GM18870 (cell line): ENCODE results near the gene ADAMTS16.
"Not testable (repeated sequence)": the region's sequence is repeated elsewhere in the genome, so short reads cannot be mapped to it uniquely, and the experiment has no call there.

Experiments used
- ATAC-seq: cut with Tn5 transposase; IDR thresholded peaks from one replicate; pipeline ENCODE4 v1.9.1; 2021; ENCODE audit warnings: moderate library complexity; ENCODE audit not compliant: unreplicated experiment

The ADAMTS16 gene

GRCh38 chr5:5139777-5140478, at the start of gene ADAMTS16:
Gene ADAMTS16, plus strand, starts transcription at chr5:5140330. Its CDS starts 138 bp downstream, at chr5:5140468.
- ATAC-seq: no peak

- ATAC-seq: no peak
Measured at GRCh38 chr5:5092149-5092548, 48.0 kb upstream of the ADAMTS16 start.

- no peak for ATAC-seq
Measured at GRCh38 chr5:5100635-5101034, 39.5 kb upstream of the ADAMTS16 start.

- ATAC-seq: no peak
Measured at GRCh38 chr5:5101676-5102075, 38.5 kb upstream of the ADAMTS16 start.

- ATAC-seq: no peak
Measured at GRCh38 chr5:5103245-5103644, 36.9 kb upstream of the ADAMTS16 start.

GRCh38 chr5:5104550-5104949, 35.6 kb upstream of the ADAMTS16 start:
- no peak for ATAC-seq

GRCh38 chr5:5105531-5105930, 34.6 kb upstream of the ADAMTS16 start:
- ATAC-seq: no peak

GRCh38 chr5:5116956-5117355, 23.2 kb upstream of the ADAMTS16 start:
- ATAC-seq: peak; percentile 98

- ATAC-seq: no peak
Measured at GRCh38 chr5:5122776-5123175, 17.4 kb upstream of the ADAMTS16 start.

- no peak for ATAC-seq
Measured at GRCh38 chr5:5124231-5124630, 15.9 kb upstream of the ADAMTS16 start.

GRCh38 chr5:5126444-5126843, 13.7 kb upstream of the ADAMTS16 start:
- ATAC-seq: no peak

- no peak for ATAC-seq
Measured at GRCh38 chr5:5128766-5129165, 11.4 kb upstream of the ADAMTS16 start.

- ATAC-seq: no peak
Measured at GRCh38 chr5:5132234-5132633, 7.9 kb upstream of the ADAMTS16 start.

GRCh38 chr5:5132693-5133295, 7.3 kb upstream of the ADAMTS16 start:
- ATAC-seq: no peak

- ATAC-seq: no peak
Measured at GRCh38 chr5:5134107-5134506, 6.0 kb upstream of the ADAMTS16 start.

GRCh38 chr5:5135957-5136676, 4.0 kb upstream of the ADAMTS16 start:
- ATAC-seq: no peak

GRCh38 chr5:5137851-5138250, 2.3 kb upstream of the ADAMTS16 start:
- not testable (repeated sequence) for ATAC-seq

GRCh38 chr5:5139336-5139776, 774 bp upstream of the ADAMTS16 start:
- no peak for ATAC-seq

GRCh38 chr5:5140479-5141338, 579 bp downstream of the ADAMTS16 start:
- ATAC-seq: no peak

GRCh38 chr5:5141339-5141599, 1.1 kb downstream of the ADAMTS16 start:
- ATAC-seq: no peak
